COR-L47 (cell line): Measurements from ENCODE around the gene BSCL2.
"Not testable (repeated sequence)": the region's sequence is repeated elsewhere in the genome, so short reads cannot be mapped to it uniquely, and the experiment has no call there.

ENCODE experiments used
- DNase-seq: peaks from one replicate; lab custom pipeline; 2025; lab: John Stamatoyannopoulos, UW

BSCL2 gene

GRCh38 chr11:62707277-62707861 is at the start of gene BSCL2, which contains the start of gene GNG3:
BSCL2 (minus strand) TSS chr11:62707424; CDS start chr11:62707195, 229 bp downstream.
GNG3 (plus strand) TSS chr11:62707676; CDS start chr11:62708296, 620 bp downstream.
- DNase-seq, result no peak

- DNase-seq, result no peak
These were observed 47.9 kb upstream of the BSCL2 start for GRCh38 chr11:62755086-62755615.

- peak; percentile 97 for DNase-seq
These were observed 46.7 kb upstream of the BSCL2 start, which contains the start of gene ZBTB3 for GRCh38 chr11:62753736-62754603. ZBTB3 (minus strand) TSS chr11:62754160; CDS start chr11:62753664, 496 bp downstream.

- no peak for DNase-seq
These were observed 45.9 kb upstream of the BSCL2 start for GRCh38 chr11:62752994-62753735.

- DNase-seq, result no peak
These were observed 45.1 kb upstream of the BSCL2 start for GRCh38 chr11:62752177-62752785.

- DNase-seq, result not testable (repeated sequence)
These were observed 42.7 kb upstream of the BSCL2 start for GRCh38 chr11:62749931-62750330.

- DNase-seq, result no peak
These were observed 40.4 kb upstream of the BSCL2 start for GRCh38 chr11:62747475-62748160.

GRCh38 chr11:62737196-62737595 is 30.0 kb upstream of the BSCL2 start:
- no peak for DNase-seq

GRCh38 chr11:62732830-62733229 is 25.6 kb upstream of the BSCL2 start:
- DNase-seq, result peak; percentile 25

- DNase-seq, result not testable (repeated sequence)
These were observed 22.9 kb upstream of the BSCL2 start for GRCh38 chr11:62730076-62730475.

GRCh38 chr11:62728171-62728988 is 21.2 kb upstream of the BSCL2 start, which contains the start of gene TTC9C:
TTC9C (plus strand) TSS chr11:62728486; CDS start chr11:62728849, 363 bp downstream.
- peak; percentile 75 for DNase-seq

GRCh38 chr11:62727872-62728170 is 20.6 kb upstream of the BSCL2 start:
- DNase-seq, result peak; percentile 98

GRCh38 chr11:62727165-62727871 is 20.1 kb upstream of the BSCL2 start, which contains the start of gene HNRNPUL2:
HNRNPUL2 (minus strand) TSS chr11:62727457; CDS start chr11:62727156, 301 bp downstream.
- peak; percentile 100 for DNase-seq

GRCh38 chr11:62726915-62727164 is 19.6 kb upstream of the BSCL2 start:
- DNase-seq, result no peak

GRCh38 chr11:62726156-62726914 is 19.1 kb upstream of the BSCL2 start:
- DNase-seq, result no peak

- no peak for DNase-seq
These were observed 18.4 kb upstream of the BSCL2 start for GRCh38 chr11:62725646-62726045.

GRCh38 chr11:62724171-62724570 is 16.9 kb upstream of the BSCL2 start:
- DNase-seq, result no peak

GRCh38 chr11:62721994-62722393 is 14.8 kb upstream of the BSCL2 start:
- no peak for DNase-seq
